ENCODE measurements around the gene LRFN3. TPM values are rescaled to one million over a fixed set of nuclear protein-coding genes. Genes with fewer than 3 reads are reported as not detected.
A peak's percentile ranks its signal among the peaks of the same experiment; 100 is the strongest.

LRFN3 gene
- total RNA-seq, 1 donor = 3.5 TPM

DNA sequence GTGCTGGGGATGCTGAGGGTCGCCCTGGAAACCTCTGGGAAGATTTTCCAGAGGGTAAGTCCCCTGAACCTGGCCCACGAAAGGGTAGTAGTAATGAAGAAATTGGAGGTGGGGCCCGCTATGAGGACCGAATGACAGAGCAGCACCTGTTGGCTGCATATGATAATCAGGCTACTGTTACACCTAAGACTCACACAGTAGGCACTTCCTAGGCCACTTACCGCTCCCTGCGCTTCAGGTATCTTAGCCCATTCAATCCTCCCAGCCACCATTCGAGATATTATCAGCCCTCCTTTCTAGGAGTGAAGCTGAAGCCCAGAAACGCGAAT is 4.3 kb upstream of the LRFN3 start:
- TF ChIP-seq, protein P1, sequence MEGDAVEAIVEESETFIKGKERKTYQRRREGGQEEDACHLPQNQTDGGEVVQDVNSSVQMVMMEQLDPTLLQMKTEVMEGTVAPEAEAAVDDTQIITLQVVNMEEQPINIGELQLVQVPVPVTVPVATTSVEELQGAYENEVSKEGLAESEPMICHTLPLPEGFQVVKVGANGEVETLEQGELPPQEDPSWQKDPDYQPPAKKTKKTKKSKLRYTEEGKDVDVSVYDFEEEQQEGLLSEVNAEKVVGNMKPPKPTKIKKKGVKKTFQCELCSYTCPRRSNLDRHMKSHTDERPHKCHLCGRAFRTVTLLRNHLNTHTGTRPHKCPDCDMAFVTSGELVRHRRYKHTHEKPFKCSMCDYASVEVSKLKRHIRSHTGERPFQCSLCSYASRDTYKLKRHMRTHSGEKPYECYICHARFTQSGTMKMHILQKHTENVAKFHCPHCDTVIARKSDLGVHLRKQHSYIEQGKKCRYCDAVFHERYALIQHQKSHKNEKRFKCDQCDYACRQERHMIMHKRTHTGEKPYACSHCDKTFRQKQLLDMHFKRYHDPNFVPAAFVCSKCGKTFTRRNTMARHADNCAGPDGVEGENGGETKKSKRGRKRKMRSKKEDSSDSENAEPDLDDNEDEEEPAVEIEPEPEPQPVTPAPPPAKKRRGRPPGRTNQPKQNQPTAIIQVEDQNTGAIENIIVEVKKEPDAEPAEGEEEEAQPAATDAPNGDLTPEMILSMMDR (IDR thresholded peaks at IDR 0.05; ENCODE audit: insufficient read depth, low read depth, low read length) = no peak
- H3K4me3 ChIP-seq (ENCODE audit: low read depth, low read length) = no peak overlapping the region
- DNase-seq (ENCODE audit: low read depth) = no peak

DNA sequence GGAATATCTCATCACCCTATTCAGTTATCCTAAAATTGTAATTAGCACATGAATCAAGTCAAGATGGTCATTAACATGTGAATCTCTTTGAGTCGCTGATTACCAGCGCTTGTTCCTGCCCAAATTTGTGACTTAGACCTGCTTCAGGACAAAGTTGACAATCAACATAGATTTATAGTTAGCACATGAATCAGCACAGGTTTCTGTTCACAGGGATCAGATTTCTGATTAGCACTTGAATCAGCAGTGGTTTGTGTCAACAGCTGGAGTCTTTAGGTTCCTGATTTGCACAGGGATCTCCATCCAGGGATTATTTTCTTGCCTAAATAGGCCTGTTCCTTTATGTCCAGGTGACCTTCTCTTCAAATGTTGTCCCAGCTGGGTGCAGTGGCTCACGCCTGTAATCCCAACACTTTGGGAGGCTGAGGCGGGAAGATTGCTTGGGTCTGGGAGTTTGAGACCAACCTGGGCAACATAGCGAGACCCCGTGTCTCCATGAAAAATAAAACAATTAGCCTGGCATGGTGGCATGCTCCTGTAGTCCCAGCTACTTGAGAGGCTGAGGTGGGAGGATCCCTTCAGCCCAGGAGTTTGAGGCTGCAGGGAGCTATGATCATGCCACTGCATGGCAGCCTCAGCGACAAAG is 3.8 kb upstream of the LRFN3 start:
- TF ChIP-seq, protein P1 (IDR thresholded peaks at IDR 0.05; ENCODE audit: insufficient read depth, low read depth, low read length) = no peak
- H3K4me3 ChIP-seq (ENCODE audit: low read depth, low read length) = no peak overlapping the region
- no peak for DNase-seq (ENCODE audit: low read depth)

DNA sequence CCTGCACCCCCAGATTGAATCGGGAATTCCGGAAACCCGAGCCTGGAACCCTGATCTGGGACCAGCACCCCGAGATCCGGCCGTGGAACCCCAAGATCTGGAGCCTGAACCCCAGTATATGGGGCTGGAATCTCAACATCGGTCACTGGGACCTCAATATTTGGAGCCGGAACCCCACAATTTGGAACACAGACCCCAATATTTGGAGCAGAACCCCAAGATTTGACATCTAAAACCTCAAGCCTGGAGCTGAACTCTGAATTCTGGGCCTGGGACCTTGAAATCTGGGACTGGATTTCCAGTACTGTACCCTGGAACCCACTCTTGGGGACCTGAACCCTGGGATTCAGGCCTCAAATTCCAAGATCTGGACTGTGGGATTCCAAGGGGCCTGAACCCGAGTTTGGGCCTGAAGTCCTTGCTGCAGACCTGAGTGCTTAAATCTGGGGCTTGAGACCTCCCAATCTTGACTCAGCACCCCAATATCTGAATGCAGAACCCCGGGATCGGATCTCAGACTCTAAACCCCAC is 629 bp downstream of the LRFN3 start:
- peak overlapping the region; percentile 72 for H3K4me3 ChIP-seq (ENCODE audit: low read depth, low read length)
- DNase-seq (ENCODE audit: low read depth) = no peak
- TF ChIP-seq, protein P1 (IDR thresholded peaks at IDR 0.05; ENCODE audit: insufficient read depth, low read depth, low read length) = no peak

DNA sequence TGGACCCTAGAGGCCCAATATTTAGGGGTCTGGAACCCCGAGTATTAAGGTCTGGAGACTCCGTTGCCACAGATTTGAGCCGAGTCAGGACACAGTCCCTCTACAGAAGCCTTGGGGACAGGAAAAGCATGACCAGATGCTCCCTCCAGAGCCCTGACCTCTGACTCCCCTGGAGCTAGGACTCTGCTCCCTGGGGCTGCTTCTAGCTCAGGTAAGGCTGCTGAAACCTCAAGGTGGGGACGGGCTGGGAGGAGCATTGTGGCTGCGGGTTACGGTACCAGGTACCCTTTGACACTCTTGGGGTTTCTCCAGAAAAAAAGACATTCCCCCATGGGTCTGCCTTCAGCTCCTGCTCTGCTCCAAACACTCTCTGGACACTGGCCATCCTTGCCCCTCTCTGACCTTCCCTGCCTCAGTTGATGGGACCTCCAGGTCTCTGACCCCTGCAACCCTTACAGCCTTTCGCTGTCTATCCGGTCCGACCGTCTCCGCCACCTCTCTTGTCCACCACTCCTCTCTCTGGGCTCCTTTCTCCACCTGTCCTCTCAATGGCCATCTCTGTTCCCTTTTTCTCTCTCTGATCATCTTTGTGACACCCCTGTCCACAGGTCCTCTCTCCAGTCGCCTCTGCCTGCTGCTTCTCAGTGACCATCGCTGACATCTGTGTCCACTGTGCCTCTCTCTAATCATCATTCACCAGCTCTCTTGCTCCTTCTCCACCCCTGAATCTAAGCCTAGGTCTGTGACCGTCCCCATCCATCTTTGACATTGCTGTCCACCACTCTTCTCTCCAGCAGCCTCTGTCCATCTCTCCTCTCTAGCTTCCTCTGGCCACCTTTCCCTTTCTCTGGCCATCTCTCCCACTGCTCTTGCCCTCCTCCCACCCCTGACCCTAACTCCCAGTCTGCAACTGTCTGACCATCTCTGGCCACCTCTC is 1.4 kb downstream of the LRFN3 start:
- TF ChIP-seq, protein P1 (IDR thresholded peaks at IDR 0.05; ENCODE audit: insufficient read depth, low read depth, low read length) = no peak
- no peak for DNase-seq (ENCODE audit: low read depth)
- peak overlapping the region; percentile 72 for H3K4me3 ChIP-seq (ENCODE audit: low read depth, low read length)

DNA sequence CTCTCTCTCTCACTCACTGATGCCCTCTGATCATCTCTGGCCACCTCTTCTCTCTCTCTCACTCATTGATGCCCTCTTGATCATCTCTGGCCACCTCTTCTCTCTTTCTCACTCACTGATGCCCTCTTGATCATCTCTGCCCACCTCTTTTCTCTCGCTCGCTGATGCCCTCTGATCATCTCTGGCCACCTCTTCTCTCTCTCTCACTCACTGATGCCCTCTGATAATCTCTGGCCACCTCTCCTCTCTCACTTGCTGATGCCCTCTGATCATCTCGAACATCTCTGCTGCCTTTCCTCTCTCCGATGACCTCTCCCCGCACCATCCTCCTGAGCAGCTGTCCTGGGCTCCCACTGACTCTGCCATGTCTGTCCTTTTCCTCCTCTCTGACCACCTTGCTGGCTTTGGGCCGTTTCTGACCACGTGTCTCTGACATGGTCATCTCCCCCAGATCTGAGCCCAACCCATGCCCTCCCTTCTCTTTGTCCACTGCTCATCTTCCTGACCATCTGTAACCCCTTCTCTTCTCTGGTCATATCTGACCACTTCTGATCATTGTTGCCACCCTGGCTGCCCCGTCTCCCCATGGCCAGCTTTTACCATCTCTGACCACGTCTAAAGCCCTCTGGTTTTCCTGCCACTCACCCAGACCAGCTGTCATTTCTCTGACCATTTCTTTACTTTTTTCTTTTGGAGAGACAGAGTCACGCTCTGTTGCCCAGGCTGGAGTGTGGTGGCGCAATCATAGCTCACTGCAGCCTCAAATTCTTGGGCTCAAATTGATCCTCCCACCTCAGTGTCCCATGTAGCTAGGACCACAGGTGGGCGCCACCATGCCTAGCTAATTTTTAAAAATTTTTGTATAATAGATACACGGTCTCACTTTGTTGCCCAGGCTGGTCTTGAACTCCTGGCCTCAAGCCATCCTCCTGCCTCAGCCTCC is 2.4 kb downstream of the LRFN3 start:
- H3K4me3 ChIP-seq (ENCODE audit: low read depth, low read length) = peak overlapping the region; percentile 12
- no peak for DNase-seq (ENCODE audit: low read depth)
- TF ChIP-seq, protein P1 (IDR thresholded peaks at IDR 0.05; ENCODE audit: insufficient read depth, low read depth, low read length) = no peak

Data from fibroblast of villous mesenchyme (primary cell).